H9 (cell line): ENCODE data around the gene IL1RAP. TPM values are rescaled to one million over a fixed set of nuclear protein-coding genes. Genes with fewer than 3 reads are reported as not detected.

ENCODE experiments used
- DNase-seq: peaks from one replicate; pipeline ENCODE4 v3.0.0-alpha.2; 2017
- H2AFZ ChIP-seq: one replicate; pipeline ENCODE4 v1.6.1; 2013; ENCODE audit warnings: mild to moderate bottlenecking, low read length, control low read depth, moderate library complexity
- H2AK5ac ChIP-seq: 2 replicates; pipeline ENCODE4 v1.6.1; 2013; ENCODE audit warnings: low read length, control low read depth, mixed read lengths; ENCODE audit not compliant: insufficient read length
- H2BK120ac ChIP-seq: one replicate; pipeline ENCODE4 v1.6.1; 2013; ENCODE audit warnings: low read depth, mild to moderate bottlenecking, low read length, control low read depth, inconsistent platforms; ENCODE audit not compliant: poor library complexity, severe bottlenecking
- H2BK12ac ChIP-seq: 2 replicates; pipeline ENCODE4 v1.6.1; 2013; ENCODE audit warnings: low read length, control low read depth, mixed read lengths, low read depth; ENCODE audit not compliant: insufficient read length
- H2BK15ac ChIP-seq: 2 replicates; pipeline ENCODE4 v1.6.1; 2013; ENCODE audit warnings: low read depth, low read length, control low read depth
- H2BK20ac ChIP-seq: one replicate; pipeline ENCODE4 v1.6.1; 2013; ENCODE audit warnings: low read depth, mild to moderate bottlenecking, low read length, control low read depth, inconsistent platforms; ENCODE audit not compliant: poor library complexity, severe bottlenecking
- H2BK5ac ChIP-seq: 2 replicates; pipeline ENCODE4 v1.6.1; 2013; ENCODE audit warnings: low read length, control low read depth, mixed read lengths; ENCODE audit not compliant: insufficient read length
- H3K14ac ChIP-seq: 2 replicates; pipeline ENCODE4 v1.6.1; 2013; ENCODE audit warnings: low read length, control low read depth; ENCODE audit not compliant: insufficient read depth
- H3K18ac ChIP-seq: 2 replicates; pipeline ENCODE4 v1.6.1; 2013; ENCODE audit warnings: low read depth, mild to moderate bottlenecking, mixed read lengths, low read length, control low read depth; ENCODE audit not compliant: insufficient read length
- H3K23ac ChIP-seq: 2 replicates; pipeline ENCODE4 v1.6.1; 2013; ENCODE audit warnings: low read length, control low read depth, mixed read lengths, low read depth; ENCODE audit not compliant: insufficient read length
- H3K23me2 ChIP-seq: 2 replicates; pipeline ENCODE4 v1.6.1; 2013; ENCODE audit warnings: low read depth, mild to moderate bottlenecking, mixed read lengths, low read length, control low read depth; ENCODE audit not compliant: insufficient read length, poor library complexity, severe bottlenecking
- H3K27ac ChIP-seq: 2 replicates; pipeline ENCODE4 v1.5.1; 2013; ENCODE audit warnings: low read length, control low read depth, mixed read lengths, low read depth; ENCODE audit not compliant: insufficient read length
- H3K27me3 ChIP-seq: 2 replicates; pipeline ENCODE4 v1.6.1; 2013; ENCODE audit warnings: low read length, control low read depth, inconsistent platforms; ENCODE audit not compliant: insufficient read depth
- H3K4ac ChIP-seq: 2 replicates; pipeline ENCODE4 v1.6.1; 2013; ENCODE audit warnings: low read depth, mild to moderate bottlenecking, control low read depth, inconsistent platforms, low read length, moderate library complexity
- H3K4me1 ChIP-seq: 2 replicates; pipeline ENCODE4 v1.6.1; 2013; ENCODE audit warnings: low read length, control low read depth, inconsistent platforms; ENCODE audit not compliant: insufficient read depth
- H3K4me2 ChIP-seq: 2 replicates; pipeline ENCODE4 v1.6.1; 2013; ENCODE audit warnings: low read length, control low read depth, mixed read lengths; ENCODE audit not compliant: insufficient read length, insufficient read depth
- H3K56ac ChIP-seq: 2 replicates; pipeline ENCODE4 v1.6.1; 2013; ENCODE audit warnings: low read depth, mild to moderate bottlenecking, mixed read lengths, low read length, control low read depth; ENCODE audit not compliant: insufficient read length
- H3K79me1 ChIP-seq: 2 replicates; pipeline ENCODE4 v1.6.1; 2013; ENCODE audit warnings: low read depth, mild to moderate bottlenecking, moderate library complexity, low read length, control low read depth, inconsistent platforms; ENCODE audit not compliant: insufficient read depth, poor library complexity, severe bottlenecking
- H3K79me2 ChIP-seq: 2 replicates; pipeline ENCODE4 v1.6.1; 2013; ENCODE audit warnings: low read length, control low read depth, inconsistent platforms; ENCODE audit not compliant: insufficient read depth
- H3K9ac ChIP-seq: 2 replicates; pipeline ENCODE4 v1.6.1; 2013; ENCODE audit warnings: low read length, control low read depth, mixed read lengths; ENCODE audit not compliant: insufficient read length; ENCODE audit errors: extremely low read depth
- H3K9me3 ChIP-seq: one replicate; pipeline ENCODE4 v1.6.1; 2013; ENCODE audit warnings: low read depth, low read length, inconsistent platforms; ENCODE audit not compliant: control insufficient read depth
- H3T11ph ChIP-seq: one replicate; pipeline ENCODE4 v1.6.1; 2013; ENCODE audit warnings: mild to moderate bottlenecking, low read length, control low read depth, inconsistent platforms
- H4K20me1 ChIP-seq: one replicate; pipeline ENCODE4 v1.6.1; 2013; ENCODE audit not compliant: control insufficient read depth, insufficient read length, insufficient read depth
- H4K5ac ChIP-seq: 2 replicates; pipeline ENCODE4 v1.6.1; 2013; ENCODE audit warnings: low read depth, mild to moderate bottlenecking, mixed read lengths, low read length, control low read depth; ENCODE audit not compliant: insufficient read length
- H4K8ac ChIP-seq: replicated peaks from 2 replicates; pipeline ENCODE4 v1.6.1; 2013; ENCODE audit warnings: low read length, control low read depth, mixed read lengths, low read depth; ENCODE audit not compliant: insufficient read length
- H4K91ac ChIP-seq: 2 replicates; pipeline ENCODE4 v1.6.1; 2013; ENCODE audit warnings: low read depth, mild to moderate bottlenecking, moderate library complexity, mixed read lengths, low read length, control low read depth; ENCODE audit not compliant: insufficient read length
- H3K27ac Mint-ChIP-seq, 3 experiments: 2 replicates in 2 of 3; 3 replicates in 1 of 3; pipeline ENCODE4 v1.8.0; 2020 to 2021; ENCODE audit warnings: mixed read lengths in 3 of 3, mild to moderate bottlenecking in 1 of 3, moderate library complexity in 1 of 3
- H3K27me3 Mint-ChIP-seq: 2 replicates; pipeline ENCODE4 v1.8.0; 2021; ENCODE audit warnings: low read depth, mild to moderate bottlenecking, moderate library complexity, mixed read lengths
- H3K36me3 Mint-ChIP-seq, 3 experiments: 2 replicates in 2 of 3; 3 replicates in 1 of 3; pipeline ENCODE4 v1.8.0; 2020 to 2021; ENCODE audit warnings: low read depth in 3 of 3, mixed read lengths in 3 of 3; ENCODE audit not compliant: insufficient read depth in 1 of 3
- H3K4me1 Mint-ChIP-seq, 2 experiments: 2 replicates each; pipeline ENCODE4 v1.8.0; 2020; ENCODE audit warnings: mixed read lengths in 2 of 2
- H3K4me3 Mint-ChIP-seq, 2 experiments: 2 replicates in 1 of 2; 3 replicates in 1 of 2; pipeline ENCODE4 v1.8.0; 2020 to 2021; ENCODE audit warnings: mild to moderate bottlenecking in 2 of 2, mixed read lengths in 2 of 2, moderate library complexity in 1 of 2
- H3K9me3 Mint-ChIP-seq, 2 experiments: 2 replicates in 1 of 2; 3 replicates in 1 of 2; pipeline ENCODE4 v1.8.0; 2020; ENCODE audit warnings: mild to moderate bottlenecking in 2 of 2, mixed read lengths in 2 of 2, moderate library complexity in 1 of 2
- WGBS: extraction: QIAGEN DNeasy Blood & Tissue Kit; methylation state at CpG from one replicate; pipeline ENCODE4 v1.1.7; 2013; ENCODE audit warnings: missing lambda C conversion rate, low lambda C conversion rate, mixed read lengths; ENCODE audit not compliant: insufficient read length; ENCODE audit errors: extremely low coverage; 5-methylcytosine and 5-hydroxymethylcytosine counted together
- total RNA-seq: library from RNA; stranded (reverse); gene quantifications from 2 replicates; pipeline ENCODE4 v1.2.1, GENCODE V29; 2021
- TF ChIP-seq, protein P1 (sequence below): fragments of 200-600 bp; sonication (generic); conservative IDR thresholded peaks from 3 replicates; pipeline ENCODE4 v1.8.0; 2021; ENCODE audit warnings: antibody characterized with exemption, mild to moderate bottlenecking

The IL1RAP gene
- total RNA-seq, 1 experiment from 2014 or later, result 4.6 TPM

DNA sequence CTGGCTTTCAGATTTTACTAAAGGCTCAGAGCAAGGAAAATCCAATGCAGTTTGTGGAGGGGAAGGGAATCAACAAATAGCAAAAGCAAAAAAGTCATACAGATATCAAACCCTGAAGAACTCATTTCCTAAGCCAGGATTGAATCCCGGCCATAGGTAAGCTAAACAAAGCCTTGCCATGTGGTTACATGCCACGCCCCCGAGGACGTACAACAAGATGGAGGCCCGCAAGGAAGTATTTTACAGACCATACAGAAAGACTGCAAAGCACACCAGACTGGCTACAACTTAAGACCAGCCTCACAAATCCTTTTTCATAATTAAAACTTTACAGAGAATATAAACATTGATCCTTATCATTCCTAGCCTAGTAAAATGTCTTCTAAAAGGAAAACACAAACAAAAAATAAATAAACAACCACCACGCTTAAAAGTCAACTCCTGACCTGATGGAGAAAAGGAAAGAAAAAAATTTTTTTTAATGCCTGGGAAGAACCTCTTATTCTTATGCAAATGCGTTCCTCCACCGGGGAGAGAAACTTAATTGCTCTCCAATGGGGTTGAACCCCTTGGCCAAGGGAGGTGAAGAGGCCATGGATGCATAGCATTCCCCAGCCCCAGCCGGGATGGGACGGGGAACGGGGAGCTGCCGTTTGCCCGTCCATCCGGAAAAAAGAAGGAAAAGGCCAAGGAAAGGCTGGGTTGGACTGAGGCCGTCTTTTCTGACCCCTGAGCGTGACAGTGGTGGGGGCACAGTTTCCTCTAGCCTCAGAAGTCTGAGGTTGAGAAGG lies 39.3 kb downstream of the IL1RAP start:
- H3K4ac ChIP-seq, result no peak overlapping the region; the same call in 1 of the 2 replicates
- H4K91ac ChIP-seq, result no peak overlapping the region
- peak overlapping the region; percentile 92; the same call in 1 of the 2 replicates for H3K14ac ChIP-seq
- peaks cover 4% of the 10 kb centered on the region; the same call in 1 of the 2 replicates for H3K4me1 ChIP-seq
- H4K8ac ChIP-seq, result no peak overlapping the region
- H3K9me3 ChIP-seq, result no peaks in the 10 kb centered on the region
- TF ChIP-seq, protein P1, sequence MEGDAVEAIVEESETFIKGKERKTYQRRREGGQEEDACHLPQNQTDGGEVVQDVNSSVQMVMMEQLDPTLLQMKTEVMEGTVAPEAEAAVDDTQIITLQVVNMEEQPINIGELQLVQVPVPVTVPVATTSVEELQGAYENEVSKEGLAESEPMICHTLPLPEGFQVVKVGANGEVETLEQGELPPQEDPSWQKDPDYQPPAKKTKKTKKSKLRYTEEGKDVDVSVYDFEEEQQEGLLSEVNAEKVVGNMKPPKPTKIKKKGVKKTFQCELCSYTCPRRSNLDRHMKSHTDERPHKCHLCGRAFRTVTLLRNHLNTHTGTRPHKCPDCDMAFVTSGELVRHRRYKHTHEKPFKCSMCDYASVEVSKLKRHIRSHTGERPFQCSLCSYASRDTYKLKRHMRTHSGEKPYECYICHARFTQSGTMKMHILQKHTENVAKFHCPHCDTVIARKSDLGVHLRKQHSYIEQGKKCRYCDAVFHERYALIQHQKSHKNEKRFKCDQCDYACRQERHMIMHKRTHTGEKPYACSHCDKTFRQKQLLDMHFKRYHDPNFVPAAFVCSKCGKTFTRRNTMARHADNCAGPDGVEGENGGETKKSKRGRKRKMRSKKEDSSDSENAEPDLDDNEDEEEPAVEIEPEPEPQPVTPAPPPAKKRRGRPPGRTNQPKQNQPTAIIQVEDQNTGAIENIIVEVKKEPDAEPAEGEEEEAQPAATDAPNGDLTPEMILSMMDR, result no peak
- H3K18ac ChIP-seq, result peak overlapping the region; percentile 96
- H2AK5ac ChIP-seq, result no peak overlapping the region
- H2AFZ ChIP-seq, result no peak overlapping the region
- H3K79me2 ChIP-seq, result no peaks in the 10 kb centered on the region
- no peak overlapping the region for H4K5ac ChIP-seq
- no peaks in the 10 kb centered on the region for H3K9me3 Mint-ChIP-seq
- H3K23me2 ChIP-seq, result no peaks in the 10 kb centered on the region
- no peaks in the 10 kb centered on the region for H3K27me3 Mint-ChIP-seq
- H3K27me3 ChIP-seq, result no peaks in the 10 kb centered on the region
- H3K27ac Mint-ChIP-seq, result peak overlapping the region; percentile 99 to 100 (median 100)
- peak overlapping the region; percentile 76 to 87 for H3K4me3 Mint-ChIP-seq
- H3K79me1 ChIP-seq, result no peaks in the 10 kb centered on the region
- H2BK20ac ChIP-seq, result no peak overlapping the region
- H2BK120ac ChIP-seq, result peak overlapping the region; percentile 100
- H2BK5ac ChIP-seq, result no peak overlapping the region
- H3K23ac ChIP-seq, result no peak overlapping the region
- WGBS, result no CpG with 5 or more reads among the region's 16 CpGs
- H4K20me1 ChIP-seq, result no peaks in the 10 kb centered on the region
- no peak overlapping the region for H2BK15ac ChIP-seq
- peaks cover 30 to 43% of the 10 kb centered on the region in 2 experiments for H3K4me1 Mint-ChIP-seq
- peaks cover 0 to 4% (median 1%) of the 10 kb centered on the region in 3 experiments; a peak in 3 of 7 replicates for H3K36me3 Mint-ChIP-seq
- H3K56ac ChIP-seq, result no peak overlapping the region
- no peak overlapping the region for H2BK12ac ChIP-seq
- H3K27ac ChIP-seq, result peak overlapping the region; percentile 92
- peak overlapping the region; percentile 56 for H3K9ac ChIP-seq
- H3T11ph ChIP-seq, result peak overlapping the region; percentile 100
- H3K4me2 ChIP-seq, result peak overlapping the region; percentile 17
- peak; percentile 84 for DNase-seq
